Measurements from ENCODE around the gene HMGXB3. TPM values are rescaled to one million over a fixed set of nuclear protein-coding genes. Genes with fewer than 3 reads are reported as not detected.

The HMGXB3 gene
- total and polyA plus RNA-seq, 2 of the 13 experiments (the other 11 are each of a cell fraction or from before 2014, with no cell fraction given) = 18.8 to 23.8 TPM

GRCh38 chr5:150000256-150000989, at the start of gene HMGXB3, which contains the start of gene TIGD6 (continued):
- TF ChIP-seq HOXA9 (CRISPR knock-in tag; IDR thresholded peaks at IDR 0.05; ENCODE audit: borderline replicate concordance) = peak; percentile 55; the same call in 1 of the 2 replicates
- peak; percentile 75; the same call in 1 of the 2 replicates for TF ChIP-seq ZNF253 (CRISPR knock-in tag; IDR thresholded peaks at IDR 0.05; ENCODE audit: borderline replicate concordance)
- TF ChIP-seq ZFP1 (CRISPR knock-in tag; IDR thresholded peaks at IDR 0.05) = peak; percentile 81; the same call in 1 of the 2 replicates
- peak; percentile 43; the same call in 1 of the 2 replicates for TF ChIP-seq TFAP4 (IDR thresholded peaks at IDR 0.05; ENCODE audit: borderline replicate concordance, low read depth)
- TF ChIP-seq ZNF451 (CRISPR knock-in tag; IDR thresholded peaks at IDR 0.05) = peak; percentile 85
- 0 out of 2 replicates have a peak, but pooled peaks have one; percentile 30 for TF ChIP-seq ZMYM3 (CRISPR knock-in tag; IDR thresholded peaks at IDR 0.05)
- TF ChIP-seq MIER3 (CRISPR knock-in tag; IDR thresholded peaks at IDR 0.05; ENCODE audit: borderline replicate concordance) = peak; percentile 90
- peak; percentile 49 for TF ChIP-seq SMAD3 (CRISPR knock-in tag; IDR thresholded peaks at IDR 0.05)
- TF ChIP-seq DMAP1 (CRISPR knock-in tag; IDR thresholded peaks at IDR 0.05) = peak; percentile 74
- TF ChIP-seq YEATS2 (CRISPR knock-in tag; IDR thresholded peaks at IDR 0.05; ENCODE audit: borderline replicate concordance) = peak; percentile 97
- peak; percentile 99 for TF ChIP-seq ZNF687 (CRISPR knock-in tag; IDR thresholded peaks at IDR 0.05)
- TF ChIP-seq HNF4A (CRISPR knock-in tag; IDR thresholded peaks at IDR 0.05) = peak; percentile 56
- TF ChIP-seq ZNF225 (CRISPR knock-in tag; IDR thresholded peaks at IDR 0.05) = no peak; the same call in 1 of the 2 replicates
- TF ChIP-seq ZSCAN30 (CRISPR knock-in tag; IDR thresholded peaks at IDR 0.05) = no peak
- TF ChIP-seq ZSCAN29 (CRISPR knock-in tag; conservative IDR thresholded peaks at IDR 0.05) = no peak
- no peak for TF ChIP-seq NCOR1 (IDR thresholded peaks at IDR 0.05; ENCODE audit: borderline replicate concordance, low read length)
- TF ChIP-seq CBX1 (IDR thresholded peaks at IDR 0.05; ENCODE audit: low read depth) = peak; percentile 97
- peak; percentile 90 for TF ChIP-seq ZNF772 (CRISPR knock-in tag; IDR thresholded peaks at IDR 0.05)
- peak; percentile 83 for TF ChIP-seq GATAD2A (CRISPR knock-in tag; IDR thresholded peaks at IDR 0.05)
- TF ChIP-seq CTCF (CRISPR knock-in tag; IDR thresholded peaks at IDR 0.05) = peak; percentile 43
- TF ChIP-seq KLF15 (CRISPR knock-in tag; IDR thresholded peaks at IDR 0.05; ENCODE audit: borderline replicate concordance) = no peak; the same call in none of the 2 replicates
- no peak for TF ChIP-seq ISX (CRISPR knock-in tag; conservative IDR thresholded peaks at IDR 0.05)
- TF ChIP-seq CENPBD1 (CRISPR knock-in tag; IDR thresholded peaks at IDR 0.05; ENCODE audit: borderline replicate concordance, low read depth) = no peak; the same call in 1 of the 2 replicates
- TF ChIP-seq AGO2 (optimal IDR thresholded peaks at IDR 0.05; ENCODE audit: low read depth, low read length) = peak; percentile 74
